GM18909 (cell line): Measurements from ENCODE around the gene ASPRV1.

Source experiments
- ATAC-seq: cut with Tn5 transposase; IDR thresholded peaks from one replicate; pipeline ENCODE4 v1.9.1; 2021; ENCODE audit warnings: mild to moderate bottlenecking; ENCODE audit not compliant: unreplicated experiment, poor library complexity

The ASPRV1 gene

DNA sequence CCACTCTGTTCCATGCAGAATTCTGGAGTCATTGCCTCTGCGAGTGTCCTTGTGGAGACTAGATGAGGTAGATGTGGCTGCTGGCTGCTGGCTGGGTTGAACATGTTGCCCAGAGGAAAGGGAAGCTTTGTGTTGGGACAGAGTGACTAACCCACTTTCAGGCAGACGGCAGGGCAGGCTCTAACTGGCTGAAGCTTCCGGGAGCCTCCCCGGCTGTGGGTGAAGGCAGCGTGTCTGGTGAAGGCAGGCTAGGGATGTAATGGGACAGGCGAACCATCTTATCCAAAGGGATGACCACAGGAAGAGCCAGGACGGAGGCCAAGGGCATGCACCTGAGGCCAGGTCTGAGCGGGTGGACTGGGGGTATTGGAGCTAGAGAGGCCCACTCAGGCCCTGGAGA lies 16.0 kb downstream of the ASPRV1 start:
- ATAC-seq: no peak

DNA sequence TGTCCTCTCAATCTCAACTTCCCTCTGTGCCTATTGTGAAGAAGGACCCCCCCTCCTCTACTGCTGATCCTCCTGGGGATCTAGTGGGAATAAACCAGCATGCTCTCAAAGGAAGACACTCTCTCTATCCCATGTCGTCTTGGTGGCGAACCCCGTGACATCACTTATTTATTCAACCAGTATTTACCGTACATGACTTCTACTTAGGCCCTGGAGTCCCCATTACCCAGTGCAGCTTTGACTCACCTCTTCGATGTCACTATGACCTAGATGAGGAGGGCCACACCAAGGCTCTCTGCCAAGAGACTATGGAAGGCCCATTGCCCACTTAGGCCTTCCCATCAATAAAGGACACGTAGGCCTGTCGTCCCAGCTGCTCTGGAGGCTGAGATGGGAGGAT lies 16.7 kb downstream of the ASPRV1 start:
- no peak for ATAC-seq

DNA sequence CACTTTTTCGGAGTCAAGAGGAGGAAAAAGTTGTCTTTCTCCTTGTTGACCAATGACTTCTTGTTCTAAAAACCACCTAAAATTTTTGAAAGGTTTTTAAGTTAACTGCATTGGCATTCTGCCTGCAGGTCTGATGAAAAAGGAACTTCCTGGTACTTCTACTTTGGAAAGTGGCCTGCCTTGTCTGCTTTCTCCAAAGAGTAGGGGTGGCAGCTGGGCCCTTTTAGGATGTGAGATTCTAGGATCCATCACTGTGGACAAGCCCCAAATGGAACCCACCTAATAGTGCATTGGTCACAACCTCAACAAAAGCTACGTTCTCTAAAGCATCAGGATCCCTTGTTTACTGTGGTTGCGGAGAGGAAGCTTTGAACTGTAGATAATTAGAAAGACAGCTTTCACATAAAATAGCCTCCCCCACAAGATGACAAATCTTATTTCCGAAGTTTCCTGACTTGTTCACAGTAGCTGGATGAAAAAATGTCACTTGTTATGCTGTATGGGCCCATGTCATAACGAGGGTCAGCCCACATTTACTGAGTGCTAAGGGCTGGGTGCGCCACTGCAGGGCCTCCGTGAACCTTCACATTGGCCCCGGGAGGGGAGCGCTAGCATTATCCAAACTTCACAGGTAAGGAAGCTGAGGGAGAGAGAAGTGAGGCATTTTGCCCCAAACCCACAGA lies 17.4 kb downstream of the ASPRV1 start:
- ATAC-seq: no peak

DNA sequence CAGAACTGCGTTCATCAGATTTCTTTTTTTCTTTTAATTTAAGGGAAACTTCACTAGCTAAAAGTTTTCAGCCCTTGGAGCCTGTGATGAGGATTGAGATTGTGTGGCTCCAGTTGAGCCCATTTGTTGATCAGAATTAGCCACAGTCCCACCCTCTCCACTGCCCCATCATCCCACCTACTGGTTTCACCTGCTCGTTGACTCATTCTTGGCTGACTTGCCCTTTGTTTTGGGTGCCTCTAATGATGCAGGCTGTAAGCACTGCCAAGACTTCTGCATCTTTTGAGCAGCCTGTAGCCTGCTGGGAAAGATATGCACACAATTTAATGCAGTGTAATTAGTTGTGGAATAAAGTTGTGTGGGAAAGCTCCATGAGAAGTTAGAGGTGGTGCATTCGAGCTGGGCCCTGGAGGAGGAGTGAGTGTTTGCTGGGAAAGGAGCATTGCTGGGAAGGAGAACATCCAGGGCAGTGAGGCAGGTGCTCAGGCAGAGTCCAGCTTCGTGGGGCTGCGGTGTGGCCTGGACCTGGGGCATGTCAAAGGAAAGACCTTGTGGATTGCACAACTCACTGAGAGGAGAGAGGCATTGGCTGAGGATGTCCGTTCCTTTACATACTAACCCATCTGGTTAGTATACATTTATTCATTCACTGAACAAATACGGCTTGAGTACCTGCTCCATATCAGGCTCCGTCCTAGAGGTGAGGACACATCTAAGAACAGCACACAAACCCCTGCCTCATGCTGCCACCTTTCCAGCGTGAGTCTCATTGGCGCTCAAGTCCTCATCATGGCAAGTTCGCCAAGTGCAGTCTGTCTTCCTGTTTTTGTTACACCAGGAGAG lies 18.2 kb downstream of the ASPRV1 start:
- no peak for ATAC-seq

DNA sequence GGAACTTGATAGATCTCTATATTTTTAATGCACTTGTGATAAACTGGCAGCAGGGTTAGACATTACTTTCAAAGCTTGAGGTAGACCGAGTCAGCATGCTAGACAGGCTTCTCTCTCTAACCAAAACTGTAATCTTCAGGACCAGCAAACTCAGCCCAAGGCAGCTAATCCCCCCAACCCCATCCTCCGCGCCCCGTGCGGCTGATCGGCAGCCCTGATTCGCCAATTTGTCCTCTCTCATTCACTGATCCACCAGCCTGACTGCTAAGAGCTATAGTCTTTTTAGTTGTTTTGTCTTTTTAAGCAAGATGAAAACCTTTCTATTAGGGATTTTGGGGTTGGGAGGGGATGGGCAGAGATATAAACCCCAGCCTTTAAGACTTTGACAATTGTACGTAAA lies 20.7 kb downstream of the ASPRV1 start:
- no peak for ATAC-seq

DNA sequence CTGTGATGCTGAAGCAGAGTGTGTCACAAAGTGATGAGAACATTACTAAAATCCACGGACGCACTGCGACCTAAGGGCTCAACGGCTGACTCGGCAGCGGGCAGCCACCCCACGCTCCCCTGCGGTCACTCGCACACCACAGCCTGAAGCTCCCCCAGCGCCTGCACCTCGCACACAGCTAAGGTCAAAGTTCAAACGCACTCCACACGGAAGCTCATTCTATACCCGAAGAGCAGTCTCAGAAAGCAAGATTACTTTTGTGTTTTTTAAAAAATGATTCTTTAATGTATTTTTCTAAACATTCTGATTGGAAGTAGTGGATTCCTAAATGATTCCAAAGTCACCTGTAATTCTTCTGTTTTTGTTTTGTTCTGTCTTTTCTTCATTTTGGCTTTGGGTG lies 21.7 kb downstream of the ASPRV1 start:
- ATAC-seq: no peak

DNA sequence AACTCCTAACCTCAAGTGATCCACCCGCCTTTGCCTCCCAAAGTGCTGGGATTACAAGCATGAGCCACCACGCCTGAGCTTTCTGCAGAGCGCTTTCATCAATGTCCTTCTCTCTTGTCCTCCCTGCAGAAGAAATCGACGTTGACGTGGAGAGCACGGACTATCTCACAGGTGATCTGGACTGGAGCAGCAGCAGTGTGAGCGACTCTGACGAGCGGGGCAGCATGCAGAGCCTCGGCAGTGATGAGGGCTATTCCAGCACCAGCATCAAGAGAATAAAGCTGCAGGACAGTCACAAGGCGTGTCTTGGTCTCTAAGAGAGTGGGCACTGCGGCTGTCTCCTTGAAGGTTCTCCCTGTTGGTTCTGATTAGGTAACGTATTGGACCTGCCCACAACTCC lies 23.5 kb downstream of the ASPRV1 start:
- no peak for ATAC-seq

DNA sequence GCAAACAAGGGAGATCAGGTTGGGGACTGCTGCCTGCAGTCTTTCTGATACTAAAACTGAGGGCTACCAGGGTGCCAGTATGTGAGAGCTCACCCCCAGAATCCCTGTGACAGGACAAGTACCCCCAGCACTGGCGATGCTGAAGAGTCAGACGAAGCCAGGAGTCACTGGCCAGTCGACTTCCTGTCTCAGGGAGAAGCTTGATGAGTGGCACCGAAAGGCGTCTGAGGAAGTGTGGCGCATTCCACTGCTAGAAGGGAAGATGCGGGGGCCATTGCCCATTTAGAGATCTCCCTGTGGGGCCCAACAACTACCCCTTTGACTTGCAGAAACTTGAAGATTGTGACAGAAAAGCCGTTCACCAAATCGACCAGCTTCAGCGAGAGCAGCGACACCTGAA lies 24.5 kb downstream of the ASPRV1 start:
- no peak for ATAC-seq

DNA sequence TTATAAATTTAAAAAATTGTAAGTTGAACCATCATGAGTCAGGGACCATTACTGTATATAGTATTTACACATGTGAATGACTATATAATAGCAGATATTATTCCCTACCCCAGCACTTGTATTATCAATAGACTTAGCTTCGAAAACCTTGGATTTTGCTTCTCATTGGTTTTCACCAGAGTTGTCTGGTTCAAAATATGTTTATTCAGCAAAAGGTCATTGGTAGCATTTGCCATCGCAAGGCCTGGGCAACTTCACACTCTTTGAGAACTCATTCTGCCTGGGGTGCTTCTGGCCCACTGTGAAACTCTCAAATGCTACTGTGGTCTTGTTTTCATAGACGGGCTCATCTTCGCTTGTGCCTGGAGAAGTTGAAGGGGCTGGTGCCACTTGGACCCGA lies 26.4 kb downstream of the ASPRV1 start:
- ATAC-seq: no peak

DNA sequence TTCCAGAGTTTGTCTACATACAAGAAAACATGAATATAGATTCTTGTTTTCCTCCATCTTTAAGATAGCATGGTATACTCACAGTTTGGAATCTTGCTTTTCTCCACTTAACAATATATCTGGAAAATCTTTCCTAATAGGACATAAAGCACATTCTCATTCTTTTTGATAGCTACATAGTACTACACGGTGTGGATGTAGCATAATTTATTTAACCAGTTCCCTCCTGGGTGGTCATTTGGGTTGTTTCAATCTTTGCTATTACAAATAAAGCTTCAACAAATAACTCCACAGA lies 26.9 kb downstream of the ASPRV1 start:
- ATAC-seq: no peak

DNA sequence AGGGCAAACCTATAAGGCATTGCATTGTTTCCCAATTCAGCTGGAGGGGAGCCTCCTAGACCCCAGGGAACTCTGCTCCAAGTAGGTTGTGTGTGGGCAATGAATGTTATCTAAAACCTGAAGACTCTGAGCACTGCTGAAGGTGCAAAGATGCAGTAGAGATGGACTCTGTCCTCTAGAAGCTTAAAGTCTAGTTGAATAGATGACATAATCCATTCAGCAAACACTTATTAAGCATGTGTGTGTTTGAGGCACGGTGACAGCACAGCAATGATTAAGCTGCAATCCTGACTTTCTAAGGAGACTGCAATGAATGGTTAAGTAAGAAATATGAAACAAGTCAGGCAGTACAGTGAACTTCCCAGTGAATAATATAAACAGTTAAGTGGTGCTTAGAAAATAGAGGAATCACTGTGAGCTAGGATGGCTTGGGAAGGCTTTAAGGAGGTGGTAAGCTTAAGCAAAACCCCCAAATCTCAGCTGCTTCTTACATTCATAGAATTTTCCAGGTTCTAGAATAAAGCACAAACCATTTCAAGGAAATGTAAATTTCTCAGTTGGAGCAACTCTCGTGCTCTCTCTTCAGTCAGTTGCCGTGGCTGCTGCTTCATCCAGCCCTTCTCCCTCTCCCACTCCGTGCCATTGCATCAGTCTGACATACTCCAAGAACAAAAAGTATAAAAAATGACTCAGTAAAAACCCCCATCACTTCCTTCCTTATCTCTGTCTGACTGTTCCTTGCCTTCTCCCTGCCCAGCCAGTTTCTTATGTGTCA lies 27.4 kb downstream of the ASPRV1 start:
- ATAC-seq: no peak

DNA sequence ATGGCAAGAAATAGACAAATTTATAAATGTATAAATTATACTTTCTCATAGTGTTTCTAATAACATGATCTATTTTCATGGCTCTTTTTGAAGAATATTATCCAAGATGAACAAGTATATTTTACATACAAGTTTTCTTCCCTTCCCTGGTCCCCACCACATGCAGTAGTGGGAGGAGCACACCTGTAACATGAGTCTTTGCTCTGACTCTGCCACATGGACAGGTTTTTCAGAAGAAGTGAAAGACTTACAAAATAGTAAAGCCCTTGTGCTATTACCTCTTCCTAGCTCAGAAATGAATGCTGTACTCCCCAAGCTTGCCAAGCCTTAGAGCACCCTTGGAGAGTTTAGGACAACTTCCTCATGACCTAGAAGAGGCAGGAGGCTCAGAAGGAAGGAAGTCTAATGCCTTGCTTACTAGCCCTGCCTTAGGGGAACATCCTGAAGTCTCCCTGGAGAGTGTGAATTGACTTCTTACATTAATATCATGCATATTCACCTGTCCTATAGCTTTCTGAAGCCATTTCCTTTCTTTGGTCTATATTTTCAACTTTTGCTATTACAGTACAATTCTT lies 28.1 kb downstream of the ASPRV1 start:
- ATAC-seq: no peak

DNA sequence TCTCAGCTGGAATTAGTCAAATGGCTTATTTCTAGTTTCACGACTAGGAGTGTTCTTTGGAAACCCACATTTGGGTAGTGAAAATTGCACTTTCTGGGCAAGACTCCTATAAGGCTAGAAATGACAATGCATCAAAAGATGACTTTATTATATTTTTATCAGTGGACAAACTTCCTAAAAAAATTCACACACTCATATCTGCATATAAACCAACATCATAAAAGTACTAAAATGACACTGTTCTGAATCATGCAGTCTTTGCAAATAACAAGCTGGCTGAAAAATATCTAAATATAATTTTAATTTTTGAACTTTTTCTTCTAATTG lies 28.9 kb downstream of the ASPRV1 start:
- ATAC-seq: no peak

DNA sequence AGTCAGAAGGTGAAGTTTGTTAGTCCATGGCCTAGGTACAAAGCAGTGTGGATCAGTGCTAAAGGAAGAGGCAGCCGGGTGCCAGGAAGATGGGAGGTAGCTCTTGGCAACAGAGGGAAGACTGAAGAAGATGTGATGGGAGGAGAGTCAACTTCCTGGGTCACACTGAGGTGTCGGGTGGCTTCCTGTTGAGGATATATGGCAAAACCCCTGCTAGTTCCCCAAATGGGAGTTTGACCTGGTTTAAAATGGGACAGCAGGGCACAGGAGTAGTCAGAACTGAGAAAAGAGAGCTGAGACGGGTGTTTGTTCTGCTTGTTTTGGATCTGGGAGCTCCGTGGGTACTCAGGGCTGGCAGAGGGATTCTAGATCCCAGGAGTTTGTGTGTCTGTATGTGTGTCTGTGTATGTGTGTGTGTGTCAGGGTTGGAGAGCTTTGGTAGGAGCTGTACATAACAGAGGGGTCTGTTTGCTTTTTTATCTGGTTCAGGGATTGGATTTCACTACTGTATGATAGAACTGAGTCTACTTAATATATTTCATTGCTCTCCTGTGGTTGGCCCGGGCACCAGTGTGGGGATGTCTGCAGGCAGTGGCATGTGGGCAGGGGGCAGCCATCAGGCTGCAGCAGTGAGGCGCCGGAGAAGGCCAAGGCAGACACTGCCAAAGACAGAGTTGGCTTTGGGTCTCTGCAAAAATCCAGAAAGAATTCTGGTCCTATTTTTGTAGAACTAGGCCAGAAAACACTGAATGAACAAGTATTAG lies 29.4 kb downstream of the ASPRV1 start:
- no peak for ATAC-seq

DNA sequence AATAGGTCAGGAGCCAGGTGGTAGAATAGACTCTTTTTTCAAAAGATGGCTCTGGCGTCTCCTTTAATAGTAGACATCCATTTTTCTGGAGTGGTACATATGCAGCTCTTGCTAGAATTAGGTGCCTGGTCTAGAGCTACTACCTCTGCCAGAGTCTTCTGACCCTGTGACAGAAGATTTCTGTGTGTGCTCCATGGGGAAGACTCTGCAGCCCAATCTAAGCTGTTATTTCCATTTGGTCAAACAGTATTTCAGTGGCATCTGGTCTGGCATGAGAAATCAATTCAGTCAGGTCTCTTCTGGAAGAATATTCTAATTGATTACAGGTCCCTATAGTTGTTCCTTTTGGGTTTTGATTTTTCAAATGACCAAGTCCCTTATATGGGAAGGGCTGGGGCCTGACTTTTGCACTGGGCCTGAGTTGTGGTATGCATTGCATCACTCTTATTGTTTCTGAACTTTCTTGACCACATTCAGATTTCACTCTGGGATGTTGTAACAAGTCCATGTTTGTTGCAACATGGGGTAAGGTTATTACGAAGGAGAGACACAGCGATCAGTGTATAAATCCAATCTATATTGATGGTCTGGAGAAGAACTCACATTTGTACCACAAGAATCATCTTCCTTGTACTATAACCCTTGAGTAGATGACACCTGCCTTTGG lies 34.4 kb downstream of the ASPRV1 start:
- ATAC-seq: no peak

DNA sequence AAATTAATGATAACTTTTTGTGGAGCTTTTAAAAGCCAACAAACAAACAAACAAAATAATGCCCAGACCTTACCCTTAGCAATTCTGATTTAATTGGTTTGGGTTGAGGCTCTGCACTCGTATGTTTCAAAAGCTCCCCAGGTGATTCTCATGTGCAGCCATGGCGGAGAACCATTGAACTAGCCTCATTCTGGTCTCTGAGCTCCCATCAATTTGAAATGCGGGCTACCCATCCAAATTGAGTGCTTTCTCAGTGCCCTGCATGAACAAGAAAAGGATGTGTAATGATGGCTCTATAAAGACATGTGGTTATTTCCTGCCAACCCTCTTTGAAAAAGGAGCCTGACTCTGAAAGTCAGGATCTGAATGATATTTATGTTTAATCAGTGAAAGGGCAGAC lies 38.3 kb downstream of the ASPRV1 start:
- no peak for ATAC-seq

DNA sequence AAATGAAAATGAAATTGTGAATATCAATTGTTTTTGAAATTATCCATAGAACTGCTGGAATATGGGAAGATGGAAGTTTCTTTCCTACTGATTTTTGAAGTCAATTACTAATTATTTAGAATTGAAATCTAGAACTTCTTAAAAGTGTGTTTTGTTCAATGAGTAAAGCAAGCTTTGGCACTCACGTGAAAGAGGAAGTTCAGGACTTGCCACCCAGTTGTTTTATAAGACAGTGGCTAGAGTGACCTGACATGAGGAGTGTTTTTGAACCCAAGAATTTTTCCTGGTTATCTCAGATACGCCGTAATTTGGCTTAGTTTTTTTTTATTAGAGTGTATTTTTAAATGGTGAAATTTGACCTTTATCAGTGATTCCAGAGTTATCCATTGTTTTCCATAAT lies 43.0 kb downstream of the ASPRV1 start:
- no peak for ATAC-seq

DNA sequence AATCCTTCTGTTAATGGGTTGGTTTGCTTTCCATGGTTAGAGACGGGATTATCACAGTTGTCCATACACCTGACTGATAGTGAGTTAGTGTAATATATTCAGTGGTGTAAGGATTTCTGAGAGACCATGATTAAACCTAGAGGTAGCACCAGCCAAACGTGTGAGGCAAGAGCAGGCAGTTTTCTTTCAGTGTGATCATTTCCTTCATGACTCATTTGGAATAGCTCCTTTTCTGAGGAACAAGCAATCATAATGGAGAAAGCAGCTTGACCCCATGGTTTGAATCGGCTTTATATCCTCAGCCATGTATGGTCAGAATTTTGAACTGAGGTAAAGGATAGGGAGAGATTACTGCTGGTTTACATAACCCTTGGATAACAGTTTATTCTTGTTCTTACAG lies 43.6 kb downstream of the ASPRV1 start:
- ATAC-seq: no peak

DNA sequence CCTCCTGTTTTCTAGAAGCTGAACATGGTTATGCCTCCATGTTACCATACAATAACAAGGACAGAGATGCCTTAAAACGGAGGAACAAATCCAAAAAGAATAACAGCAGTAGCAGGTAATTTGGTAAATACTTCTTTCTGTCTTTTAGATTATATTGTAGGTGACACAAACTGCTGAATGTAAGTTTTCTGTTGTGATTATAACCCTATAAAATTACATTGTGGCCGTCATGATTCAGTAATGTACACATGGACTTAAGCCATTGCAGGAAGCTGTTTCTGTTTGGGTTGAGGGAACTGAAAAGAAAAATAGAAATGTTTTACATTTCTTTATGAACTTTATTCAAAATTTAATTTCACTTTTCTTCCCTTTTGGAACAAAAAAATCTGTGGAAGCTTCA lies 45.3 kb downstream of the ASPRV1 start:
- ATAC-seq: no peak
